ENCODE measurements around the gene PDIA6. TPM values are rescaled to one million over a fixed set of nuclear protein-coding genes. Genes with fewer than 3 reads are reported as not detected.

Gene PDIA6
- total RNA-seq, 2 donors from 2014 or later = 109 to 213 TPM

- no peaks in the 10 kb centered on the region for H3K36me3 ChIP-seq
- no peaks in the 10 kb centered on the region for H3K27me3 ChIP-seq (replicated peaks; ENCODE audit: insufficient read depth)
- intact Hi-C loops (cut with DNase I) = no loop called here
- no peak overlapping the region for H3K27ac ChIP-seq
- TF ChIP-seq CTCF (IDR thresholded peaks at IDR 0.05) = no peak
- DNase-seq (ENCODE audit: low spot score) = no peak
- WGBS = 94% methylated on average over 13 of the region's 13 CpGs
- no peaks in the 10 kb centered on the region for H3K9me3 ChIP-seq
- H3K4me1 ChIP-seq (replicated peaks) = peaks cover 3% of the 10 kb centered on the region
- H3K4me3 ChIP-seq = no peak overlapping the region
Measured at GRCh38 chr2:10775831-10776230, 36.8 kb downstream of the PDIA6 start.

GRCh38 chr2:10775021-10775780 is 37.4 kb downstream of the PDIA6 start:
- Histone ChIP-seq H3K4me1 (replicated peaks) (peaks cover 3% of the 10 kb centered on the region), H3K36me3 (no peaks in the 10 kb centered on the region), H3K27me3 (replicated peaks; ENCODE audit: insufficient read depth) (no peaks in the 10 kb centered on the region), H3K4me3 (no peak overlapping the region), H3K27ac (peak overlapping the region in 1 of 2 donors; percentile 40), H3K9me3 (no peaks in the 10 kb centered on the region)
- intact Hi-C loops (cut with DNase I) = no loop called here
- WGBS = 68% methylated on average over 23 of the region's 23 CpGs
- TF ChIP-seq POLR2A (IDR thresholded peaks at IDR 0.05) = no peak
- no peak for TF ChIP-seq POLR2AphosphoS5 (IDR thresholded peaks at IDR 0.05)
- no peak for TF ChIP-seq CTCF (IDR thresholded peaks at IDR 0.05)
- DNase-seq (ENCODE audit: low spot score) = no peak

GRCh38 chr2:10774394-10774793 is 38.2 kb downstream of the PDIA6 start:
- Histone ChIP-seq H3K36me3 (no peaks in the 10 kb centered on the region), H3K4me3 (no peak overlapping the region), H3K27ac (peak overlapping the region; percentile 20 to 40), H3K27me3 (replicated peaks; ENCODE audit: insufficient read depth) (no peaks in the 10 kb centered on the region), H3K4me1 (replicated peaks) (peaks cover 3% of the 10 kb centered on the region), H3K9me3 (no peaks in the 10 kb centered on the region)
- no peak for TF ChIP-seq CTCF (IDR thresholded peaks at IDR 0.05)
- TF ChIP-seq POLR2AphosphoS5 (IDR thresholded peaks at IDR 0.05) = no peak
- no peak for TF ChIP-seq POLR2A (IDR thresholded peaks at IDR 0.05)
- WGBS = 27% methylated on average over 6 of the region's 6 CpGs
- no peak for DNase-seq (ENCODE audit: low spot score)
- intact Hi-C loops (cut with DNase I) = no loop called here

GRCh38 chr2:10773821-10774341 is 38.7 kb downstream of the PDIA6 start:
- H3K27ac ChIP-seq = peak overlapping the region in 1 of 2 donors; percentile 20
- WGBS = 55% methylated on average over 8 of the region's 8 CpGs
- H3K27me3 ChIP-seq (replicated peaks; ENCODE audit: insufficient read depth) = no peaks in the 10 kb centered on the region
- no peaks in the 10 kb centered on the region for H3K9me3 ChIP-seq
- no peaks in the 10 kb centered on the region for H3K36me3 ChIP-seq
- peaks cover 3% of the 10 kb centered on the region for H3K4me1 ChIP-seq (replicated peaks)
- intact Hi-C loops (cut with DNase I) = no loop called here
- no peak overlapping the region for H3K4me3 ChIP-seq
- peak; percentile 36 for DNase-seq (ENCODE audit: low spot score)
- TF ChIP-seq POLR2A (IDR thresholded peaks at IDR 0.05) = no peak
- no peak for TF ChIP-seq POLR2AphosphoS5 (IDR thresholded peaks at IDR 0.05)
- no peak for TF ChIP-seq CTCF (IDR thresholded peaks at IDR 0.05)

GRCh38 chr2:10772868-10773215 is 39.7 kb downstream of the PDIA6 start:
- DNase-seq (ENCODE audit: low spot score) = no peak
- no peak overlapping the region for H3K27ac ChIP-seq
- H3K4me3 ChIP-seq = no peak overlapping the region
- H3K9me3 ChIP-seq = no peaks in the 10 kb centered on the region
- TF ChIP-seq CTCF (IDR thresholded peaks at IDR 0.05) = no peak
- TF ChIP-seq POLR2A (IDR thresholded peaks at IDR 0.05) = no peak
- no peak for TF ChIP-seq POLR2AphosphoS5 (IDR thresholded peaks at IDR 0.05)
- H3K27me3 ChIP-seq (replicated peaks; ENCODE audit: insufficient read depth) = no peaks in the 10 kb centered on the region
- H3K4me1 ChIP-seq (replicated peaks) = peaks cover 3% of the 10 kb centered on the region
- intact Hi-C loops (cut with DNase I) = no loop called here
- 83% methylated on average over 13 of the region's 13 CpGs for WGBS
- no peaks in the 10 kb centered on the region for H3K36me3 ChIP-seq
